Cardiac fibroblast (primary cell): ENCODE data around the gene CTNNA1.
A peak's percentile ranks its signal among the peaks of the same experiment; 100 is the strongest.
"Not testable (repeated sequence)": the region's sequence is repeated elsewhere in the genome, so short reads cannot be mapped to it uniquely, and the experiment has no call there.

Experiments
- DNase-seq, 2 donors: peaks; one replicate each; pipeline versions ENCODE4 v3.0.0 to v3.0.0-alpha.2; 2010; ENCODE audit warnings: low read depth in 2 of 2
- H3K4me3 ChIP-seq, 2 donors: replicated peaks in 1 of 2; 1 replicate in 1 of 2; 2 replicates in 1 of 2; pipeline ENCODE4 v1.5.1; 2011; ENCODE audit warnings: low read depth in 2 of 2, low read length in 2 of 2, mild to moderate bottlenecking in 2 of 2, moderate library complexity in 1 of 2
- TF ChIP-seq, protein P1 (sequence below): IDR thresholded peaks from one replicate; pipeline ENCODE4 v1.5.1; 2011; ENCODE audit warnings: low read depth, mild to moderate bottlenecking, low read length, inconsistent platforms

The CTNNA1 gene, protein sequence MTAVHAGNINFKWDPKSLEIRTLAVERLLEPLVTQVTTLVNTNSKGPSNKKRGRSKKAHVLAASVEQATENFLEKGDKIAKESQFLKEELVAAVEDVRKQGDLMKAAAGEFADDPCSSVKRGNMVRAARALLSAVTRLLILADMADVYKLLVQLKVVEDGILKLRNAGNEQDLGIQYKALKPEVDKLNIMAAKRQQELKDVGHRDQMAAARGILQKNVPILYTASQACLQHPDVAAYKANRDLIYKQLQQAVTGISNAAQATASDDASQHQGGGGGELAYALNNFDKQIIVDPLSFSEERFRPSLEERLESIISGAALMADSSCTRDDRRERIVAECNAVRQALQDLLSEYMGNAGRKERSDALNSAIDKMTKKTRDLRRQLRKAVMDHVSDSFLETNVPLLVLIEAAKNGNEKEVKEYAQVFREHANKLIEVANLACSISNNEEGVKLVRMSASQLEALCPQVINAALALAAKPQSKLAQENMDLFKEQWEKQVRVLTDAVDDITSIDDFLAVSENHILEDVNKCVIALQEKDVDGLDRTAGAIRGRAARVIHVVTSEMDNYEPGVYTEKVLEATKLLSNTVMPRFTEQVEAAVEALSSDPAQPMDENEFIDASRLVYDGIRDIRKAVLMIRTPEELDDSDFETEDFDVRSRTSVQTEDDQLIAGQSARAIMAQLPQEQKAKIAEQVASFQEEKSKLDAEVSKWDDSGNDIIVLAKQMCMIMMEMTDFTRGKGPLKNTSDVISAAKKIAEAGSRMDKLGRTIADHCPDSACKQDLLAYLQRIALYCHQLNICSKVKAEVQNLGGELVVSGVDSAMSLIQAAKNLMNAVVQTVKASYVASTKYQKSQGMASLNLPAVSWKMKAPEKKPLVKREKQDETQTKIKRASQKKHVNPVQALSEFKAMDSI

DNA sequence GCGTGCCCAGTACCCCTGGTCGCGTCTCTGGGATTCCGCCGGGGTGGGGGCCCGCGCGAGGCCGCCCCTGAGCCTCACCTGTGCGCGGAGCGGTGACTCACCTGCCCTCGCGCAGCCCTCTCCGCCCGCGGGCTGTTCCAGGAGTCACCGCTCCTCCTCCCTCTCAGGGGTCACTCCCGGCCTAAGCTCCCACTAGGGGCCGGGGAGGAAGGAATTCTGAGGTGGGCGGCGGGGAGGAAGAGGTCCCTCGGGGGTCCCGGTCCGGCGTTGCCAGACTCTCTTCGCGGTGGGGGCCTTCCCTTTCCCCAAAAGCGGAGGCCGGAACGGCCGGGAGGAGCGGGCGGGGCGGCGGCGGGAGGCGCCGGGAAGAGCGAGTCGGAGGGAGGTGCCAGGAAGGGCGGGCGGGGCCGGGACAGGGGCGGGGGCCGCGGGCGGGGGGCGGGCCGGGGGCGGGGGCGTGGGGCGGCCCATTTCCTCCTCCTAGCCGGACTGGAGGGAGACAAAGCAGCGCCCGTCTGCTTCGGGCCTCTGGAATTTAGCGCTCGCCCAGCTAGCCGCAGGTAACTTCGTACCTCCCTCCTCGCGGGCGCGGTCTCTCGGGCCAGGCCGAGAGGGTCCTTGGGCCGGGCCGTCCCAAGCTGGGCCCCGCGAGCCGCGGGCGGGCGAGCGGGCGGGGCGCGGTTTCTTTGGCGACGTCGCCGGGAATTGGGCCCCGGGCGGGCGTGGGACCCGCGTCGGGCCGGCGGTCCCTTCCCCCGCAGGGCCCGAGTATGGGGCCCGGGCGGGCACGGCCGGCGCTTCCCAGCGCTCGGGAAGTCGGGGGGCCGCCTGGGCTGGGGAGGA lies at the start of gene CTNNA1:
Gene CTNNA1, plus strand, starts transcription at position 475 of the 843 bp plus-strand sequence. CDS start 28,500 bp downstream, outside the sequence.
- DNase-seq: peak; percentile 74 to 78
- peak within 1 kb of the TSS; percentile 86 to 90 for H3K4me3 ChIP-seq
- TF ChIP-seq, protein P1, sequence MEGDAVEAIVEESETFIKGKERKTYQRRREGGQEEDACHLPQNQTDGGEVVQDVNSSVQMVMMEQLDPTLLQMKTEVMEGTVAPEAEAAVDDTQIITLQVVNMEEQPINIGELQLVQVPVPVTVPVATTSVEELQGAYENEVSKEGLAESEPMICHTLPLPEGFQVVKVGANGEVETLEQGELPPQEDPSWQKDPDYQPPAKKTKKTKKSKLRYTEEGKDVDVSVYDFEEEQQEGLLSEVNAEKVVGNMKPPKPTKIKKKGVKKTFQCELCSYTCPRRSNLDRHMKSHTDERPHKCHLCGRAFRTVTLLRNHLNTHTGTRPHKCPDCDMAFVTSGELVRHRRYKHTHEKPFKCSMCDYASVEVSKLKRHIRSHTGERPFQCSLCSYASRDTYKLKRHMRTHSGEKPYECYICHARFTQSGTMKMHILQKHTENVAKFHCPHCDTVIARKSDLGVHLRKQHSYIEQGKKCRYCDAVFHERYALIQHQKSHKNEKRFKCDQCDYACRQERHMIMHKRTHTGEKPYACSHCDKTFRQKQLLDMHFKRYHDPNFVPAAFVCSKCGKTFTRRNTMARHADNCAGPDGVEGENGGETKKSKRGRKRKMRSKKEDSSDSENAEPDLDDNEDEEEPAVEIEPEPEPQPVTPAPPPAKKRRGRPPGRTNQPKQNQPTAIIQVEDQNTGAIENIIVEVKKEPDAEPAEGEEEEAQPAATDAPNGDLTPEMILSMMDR: no peak

DNA sequence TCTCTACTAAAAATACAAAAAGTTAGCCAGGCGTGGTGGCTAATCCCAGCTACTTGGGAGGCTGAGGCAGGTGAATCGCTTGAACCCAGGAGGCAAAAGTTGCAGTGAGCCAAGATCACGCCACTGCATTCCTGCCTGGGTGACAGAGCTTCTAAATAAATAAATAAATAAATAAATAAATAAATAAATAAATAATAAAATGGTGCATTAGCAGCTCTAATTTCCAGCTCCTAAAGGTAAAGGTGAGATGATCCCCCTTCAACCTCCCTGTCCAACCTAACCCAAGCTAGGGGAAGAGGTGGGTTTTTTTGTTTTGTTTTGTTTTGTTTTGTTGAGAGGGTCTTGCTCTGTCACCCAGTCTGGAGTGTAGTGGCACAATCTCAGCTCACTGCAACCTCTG lies 49.4 kb upstream of the CTNNA1 start:
- DNase-seq, H3K4me3 ChIP-seq: not testable (repeated sequence)

DNA sequence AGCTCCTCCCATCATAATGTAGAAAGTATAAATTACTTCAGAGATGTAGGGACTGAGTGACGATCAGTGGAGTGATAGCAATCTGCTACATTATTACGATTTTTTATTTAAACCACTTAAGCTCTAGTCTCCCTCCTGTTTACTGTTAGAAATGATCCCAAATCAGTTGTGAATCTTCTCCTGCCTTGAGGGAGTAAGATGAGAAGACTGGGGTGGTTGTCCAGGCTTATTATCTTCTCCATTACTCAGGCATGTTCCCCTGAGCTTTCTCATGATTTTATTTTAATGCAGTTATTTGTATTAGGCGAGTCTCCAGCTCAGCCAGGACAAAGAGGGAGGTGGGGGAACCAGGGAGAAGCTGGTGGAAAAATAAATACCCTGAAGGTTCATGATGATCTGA lies 48.2 kb upstream of the CTNNA1 start:
- TF ChIP-seq, protein P1: no peak
- DNase-seq: no peak
- H3K4me3 ChIP-seq: no peak overlapping the region

DNA sequence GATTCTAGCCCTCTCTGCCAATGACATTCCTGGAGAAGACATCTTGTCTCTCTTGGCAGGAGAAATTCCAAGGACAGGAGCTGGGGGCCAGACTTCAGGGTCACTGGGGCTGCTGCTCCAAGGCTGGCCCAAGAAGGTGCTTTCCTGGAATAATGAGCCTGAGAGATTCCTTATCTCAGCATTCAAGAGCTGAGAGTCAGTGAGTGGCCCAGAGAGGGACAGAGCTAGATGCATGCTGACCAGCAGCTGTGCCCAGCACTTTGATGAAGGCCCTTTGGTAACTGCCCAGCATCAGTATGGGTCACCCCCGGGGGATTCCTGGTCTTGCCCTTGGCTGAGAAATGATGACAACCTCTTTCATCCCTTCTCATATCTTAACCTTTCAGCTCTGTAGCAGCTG lies 47.7 kb upstream of the CTNNA1 start:
- no peak overlapping the region for H3K4me3 ChIP-seq
- no peak for DNase-seq
- TF ChIP-seq, protein P1: no peak

DNA sequence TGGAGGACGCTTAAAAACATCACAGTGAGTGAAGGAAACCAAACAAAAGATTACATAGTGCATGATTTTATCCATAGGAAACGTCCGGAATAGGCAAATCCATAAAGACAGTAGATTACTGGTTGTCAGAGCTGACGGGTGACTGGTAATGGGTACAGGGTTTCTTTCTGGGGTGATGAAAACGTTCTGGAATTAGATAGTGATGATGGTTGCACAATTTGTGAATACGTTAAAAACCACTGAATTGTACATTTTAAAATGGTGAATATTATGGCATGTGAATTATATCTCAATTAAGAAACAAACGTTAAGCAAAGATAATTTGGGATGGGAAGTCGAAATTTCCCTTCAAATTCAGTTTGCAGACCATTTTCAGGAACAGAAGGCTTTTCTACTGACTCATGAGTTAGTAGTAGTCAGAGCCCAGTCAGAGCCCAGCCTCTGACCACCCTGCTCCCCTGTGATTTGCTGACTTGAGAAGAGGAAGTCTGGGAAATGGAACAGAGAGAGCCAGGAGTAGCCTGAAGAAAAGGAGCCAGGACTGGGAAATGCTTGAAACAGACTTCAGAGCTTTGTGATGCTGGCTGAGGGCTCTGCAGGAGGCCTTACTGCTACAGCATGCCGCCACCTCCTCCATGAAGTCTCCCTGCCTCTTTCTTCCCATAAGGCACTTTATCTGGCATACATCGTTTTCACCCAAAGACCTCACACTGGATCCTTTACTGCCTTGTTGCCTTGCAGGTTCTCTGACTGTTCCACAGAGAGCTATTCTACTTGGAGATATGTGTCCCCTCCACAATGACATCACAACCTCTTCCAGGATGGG lies 46.4 kb upstream of the CTNNA1 start:
- DNase-seq: peak; percentile 92 to 94
- H3K4me3 ChIP-seq: no peak overlapping the region
- TF ChIP-seq, protein P1: no peak

DNA sequence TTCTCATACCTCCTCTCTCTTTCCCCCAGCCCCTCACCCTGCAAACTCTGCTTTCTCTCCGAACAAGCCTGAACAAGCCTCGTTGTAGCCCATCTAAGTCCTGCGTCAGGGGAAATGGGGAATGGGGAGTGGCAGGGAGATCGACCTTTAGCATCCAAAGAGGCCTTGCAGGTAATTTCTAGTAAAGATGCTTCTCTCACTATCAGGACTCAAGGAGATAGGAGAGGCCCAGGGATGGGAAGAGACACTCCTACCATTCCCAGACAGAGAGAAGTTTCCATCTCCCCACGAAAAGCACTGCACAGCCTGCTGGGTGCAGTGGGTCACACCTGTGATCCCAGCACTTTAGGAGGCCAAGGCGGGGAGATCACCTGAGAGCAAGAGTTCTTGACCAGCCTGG lies 44.4 kb upstream of the CTNNA1 start:
- TF ChIP-seq, protein P1: no peak
- DNase-seq: no peak
- no peak overlapping the region for H3K4me3 ChIP-seq
